ENCODE measurements around the gene RASGRP2.
A peak's percentile ranks its signal among the peaks of the same experiment; 100 is the strongest.

RASGRP2 gene

DNA sequence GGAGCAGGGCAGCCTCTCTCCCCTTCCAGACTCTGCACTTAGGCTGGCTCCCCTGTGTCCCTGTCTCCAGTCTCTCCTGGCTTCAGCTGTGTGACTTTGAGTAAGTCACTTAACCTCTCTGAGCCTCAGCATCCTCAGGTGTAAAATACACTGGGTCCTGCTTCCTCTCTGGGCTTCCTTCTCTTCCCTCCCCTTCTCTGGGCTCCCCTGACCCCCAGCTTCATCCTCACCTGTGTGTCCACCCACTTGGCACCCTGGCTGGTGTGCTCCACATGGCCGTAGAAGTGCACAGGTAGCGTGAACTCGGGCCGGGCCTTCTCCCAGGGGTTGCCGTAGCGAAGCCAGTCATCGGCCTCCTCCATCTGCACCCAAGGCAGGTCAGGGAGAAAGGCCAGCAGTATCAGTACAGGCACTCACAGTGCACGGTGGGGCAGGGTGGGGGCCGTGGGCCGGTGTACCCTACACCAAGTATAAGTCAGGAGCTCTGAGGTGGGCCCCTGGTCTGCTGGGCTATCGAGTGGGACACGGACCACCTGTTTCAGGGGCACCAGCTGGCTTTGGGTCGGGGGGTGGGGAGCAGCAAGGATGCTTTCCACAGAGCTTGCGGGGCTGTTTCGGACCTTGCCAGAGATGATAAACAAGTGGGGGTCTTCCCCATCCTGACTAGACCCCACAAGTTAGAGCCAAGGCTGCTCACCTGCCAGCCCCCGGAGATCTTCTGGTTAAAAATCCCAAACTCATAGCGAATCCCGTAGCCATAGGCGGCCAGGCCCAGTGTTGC is 13.8 kb upstream of the RASGRP2 start:
- no peak for DNase-seq (ENCODE audit: extremely low read depth in 1 of 2, low read depth in 1 of 2)

GRCh38 chr11:64755681-64756361 is 11.9 kb upstream of the RASGRP2 start:
- no peak for DNase-seq (ENCODE audit: extremely low read depth in 1 of 2, low read depth in 1 of 2)

GRCh38 chr11:64754919-64755662 is 11.1 kb upstream of the RASGRP2 start:
- no peak for DNase-seq (ENCODE audit: extremely low read depth in 1 of 2, low read depth in 1 of 2)

- no peak for DNase-seq (ENCODE audit: extremely low read depth in 1 of 2, low read depth in 1 of 2)
Measured at GRCh38 chr11:64754124-64754918, 10.4 kb upstream of the RASGRP2 start.

DNA sequence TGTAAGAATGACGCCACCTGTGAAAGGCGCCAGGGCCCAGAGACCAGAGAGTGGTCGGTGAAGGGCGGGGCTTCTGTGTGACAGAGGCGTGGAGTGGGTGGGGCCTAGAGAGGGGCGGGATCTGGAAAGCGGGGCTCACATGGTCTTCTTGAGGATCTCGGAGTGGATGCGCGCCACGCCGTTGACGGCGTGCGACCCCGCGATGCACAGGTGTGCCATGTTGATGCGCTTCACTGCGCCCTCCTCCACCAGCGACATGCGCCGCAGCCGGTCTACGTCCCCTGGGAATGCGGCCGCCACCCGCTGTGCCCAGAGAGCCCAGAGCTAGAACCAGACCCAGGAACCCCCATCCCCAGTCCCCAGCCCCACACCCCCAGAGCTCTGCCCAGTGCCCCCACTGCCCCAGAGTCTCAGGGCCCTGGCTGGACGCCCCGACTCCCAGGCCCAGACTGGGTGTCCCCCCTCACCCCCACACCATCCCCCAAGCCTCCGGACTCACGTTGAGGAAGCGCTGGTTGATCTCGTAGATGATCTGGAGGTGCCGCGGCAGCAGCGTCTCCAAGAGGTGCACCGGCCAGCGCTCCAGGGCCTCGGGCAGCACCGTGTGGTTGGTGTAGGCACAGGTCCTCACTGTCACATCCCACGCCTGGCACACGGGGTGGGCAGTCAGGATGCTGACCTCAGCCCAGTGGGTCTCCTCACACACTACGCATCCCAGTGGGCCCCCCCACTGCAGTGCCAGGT is 9.6 kb upstream of the RASGRP2 start:
- no peak for DNase-seq (ENCODE audit: extremely low read depth in 1 of 2, low read depth in 1 of 2)

DNA sequence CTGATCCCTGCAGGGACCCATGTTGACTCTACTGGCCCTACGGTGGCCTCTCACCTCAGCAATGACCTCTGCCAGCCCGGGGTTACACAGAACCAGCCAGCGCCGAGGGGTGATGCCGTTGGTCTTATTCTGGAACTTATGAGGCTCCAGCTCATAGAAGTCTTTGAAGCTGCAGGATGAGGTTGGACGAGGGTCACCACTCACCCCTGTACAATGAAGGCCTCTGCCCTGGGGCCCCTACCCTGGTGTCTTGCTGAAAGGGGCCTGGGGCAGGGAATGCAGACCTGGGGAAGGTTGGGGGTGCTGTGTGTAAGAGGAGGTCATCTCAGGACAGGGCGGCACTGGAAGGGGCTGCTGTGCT is 9.1 kb upstream of the RASGRP2 start:
- no peak for DNase-seq (ENCODE audit: extremely low read depth in 1 of 2, low read depth in 1 of 2)

GRCh38 chr11:64752175-64752970 is 8.4 kb upstream of the RASGRP2 start:
- DNase-seq (ENCODE audit: extremely low read depth in 1 of 2, low read depth in 1 of 2) = no peak

DNA sequence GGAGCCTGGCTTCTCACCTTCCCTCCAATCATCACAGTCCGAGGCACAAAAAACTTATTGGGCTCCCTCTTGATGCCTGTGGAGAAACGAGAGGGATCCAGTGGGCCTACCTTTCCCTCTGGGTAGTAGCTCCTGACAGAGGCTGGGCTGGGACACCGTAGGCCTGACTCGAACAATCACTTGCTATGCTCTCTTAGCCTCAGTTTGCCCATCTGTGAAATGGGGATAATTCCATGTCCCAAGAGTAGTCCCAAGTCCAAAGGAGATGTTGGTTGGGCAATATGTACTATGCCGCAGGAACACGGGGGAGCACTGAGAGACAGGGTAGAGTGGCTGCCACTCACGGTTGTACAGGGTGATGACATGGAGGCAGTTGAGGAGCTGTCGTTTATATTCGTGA is 7.6 kb upstream of the RASGRP2 start:
- DNase-seq (ENCODE audit: extremely low read depth in 1 of 2, low read depth in 1 of 2) = no peak

DNA sequence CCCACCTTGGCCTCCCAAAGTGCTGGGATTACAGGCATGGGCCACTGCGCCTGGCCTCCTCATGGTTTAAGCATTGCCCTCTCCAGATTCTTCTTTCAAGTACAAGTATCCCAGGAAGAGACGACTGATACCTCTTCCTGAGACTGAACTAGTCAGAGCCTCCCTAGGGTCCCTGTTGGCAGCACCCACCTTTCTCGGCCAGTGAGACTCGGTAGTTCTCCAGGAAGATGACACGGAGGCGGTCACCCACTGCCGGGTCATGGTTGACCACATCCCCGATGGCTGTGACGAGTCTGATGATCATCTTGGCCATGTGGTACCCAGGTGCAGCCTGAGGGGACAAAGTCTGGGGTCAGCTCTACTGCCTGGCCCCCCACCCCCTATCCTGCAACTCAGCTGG is 7.2 kb upstream of the RASGRP2 start:
- DNase-seq (ENCODE audit: extremely low read depth in 1 of 2, low read depth in 1 of 2) = no peak

GRCh38 chr11:64750361-64751054 is 6.6 kb upstream of the RASGRP2 start:
- no peak for DNase-seq (ENCODE audit: extremely low read depth in 1 of 2, low read depth in 1 of 2)

DNA sequence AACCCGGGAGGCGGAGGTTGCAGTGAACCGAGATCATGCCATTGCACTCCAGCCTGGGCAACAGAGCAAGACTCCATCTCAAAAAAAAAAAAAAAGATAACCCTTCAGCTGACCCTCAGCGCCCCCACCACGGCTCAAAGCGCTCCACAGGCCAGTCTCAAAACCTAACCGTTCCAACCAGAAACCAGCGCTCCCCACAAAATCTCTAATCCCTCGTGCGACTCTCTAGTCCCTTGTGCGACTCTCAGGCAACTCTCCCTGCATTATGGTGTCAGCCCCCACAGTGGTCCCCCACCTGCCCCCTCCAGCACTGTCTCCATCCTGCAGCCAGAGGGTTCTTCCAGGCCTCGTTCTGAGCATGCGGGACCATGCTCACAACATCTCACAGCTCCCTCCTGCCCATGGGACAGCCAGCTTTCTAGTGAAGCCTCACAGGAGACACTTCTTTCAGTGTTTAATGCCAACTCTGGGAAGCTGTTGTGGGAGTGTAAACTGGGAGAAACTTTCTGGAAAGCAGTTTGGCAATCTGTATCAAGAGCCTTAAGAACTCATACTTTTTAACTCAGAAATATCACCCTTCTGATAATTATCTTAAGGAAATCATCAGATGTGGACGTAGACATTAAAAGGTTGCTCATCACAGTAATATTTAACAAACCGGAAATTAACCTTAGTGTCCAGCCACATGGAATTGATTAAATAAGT is 4.2 kb upstream of the RASGRP2 start:
- no peak for DNase-seq (ENCODE audit: extremely low read depth in 1 of 2, low read depth in 1 of 2)

- DNase-seq (ENCODE audit: extremely low read depth in 1 of 2, low read depth in 1 of 2) = no peak
Measured at GRCh38 chr11:64746486-64746885, 2.5 kb upstream of the RASGRP2 start.

DNA sequence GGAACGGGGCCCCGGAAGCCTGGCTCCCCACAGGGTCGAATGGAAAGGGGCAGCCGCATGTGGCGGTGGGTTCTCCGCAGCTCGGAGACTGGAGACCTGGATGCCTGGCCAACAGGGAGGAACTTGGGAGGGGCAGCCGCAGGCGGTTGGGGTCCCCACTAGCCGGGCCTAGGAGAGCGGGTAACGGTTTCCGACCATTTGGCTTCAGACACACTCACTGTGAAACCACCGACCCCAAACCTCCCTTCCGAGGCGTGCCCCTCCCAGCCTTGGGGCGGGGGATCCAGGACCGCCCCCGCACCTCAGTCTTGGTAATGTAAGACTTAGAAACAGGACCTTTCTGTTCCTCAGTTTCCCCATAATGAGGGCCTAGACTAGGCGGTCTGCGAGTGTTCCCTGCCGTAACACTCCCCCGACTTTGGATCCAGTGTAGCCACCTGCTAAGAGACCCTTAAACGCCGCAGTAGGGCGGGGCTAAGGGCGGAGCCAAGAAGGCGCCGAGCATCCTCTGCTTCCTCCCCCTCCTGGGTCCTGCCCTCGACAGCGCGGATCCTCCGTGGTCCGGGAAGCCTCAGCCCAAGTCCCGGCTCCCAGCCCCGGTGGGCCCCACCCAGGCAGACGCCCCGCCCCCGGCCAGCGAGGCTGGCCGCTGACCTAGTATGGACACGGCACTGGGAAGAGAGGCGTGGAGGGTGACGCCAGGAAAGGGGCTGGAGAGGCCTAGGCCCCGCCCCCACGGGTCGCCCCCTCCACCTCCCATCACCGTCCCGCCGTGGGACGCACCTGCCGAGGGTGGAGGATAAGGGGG is 1.8 kb upstream of the RASGRP2 start:
- peak in 1 of 2 donors; percentile 68 for DNase-seq (ENCODE audit: extremely low read depth in 1 of 2, low read depth in 1 of 2)

- DNase-seq (ENCODE audit: extremely low read depth in 1 of 2, low read depth in 1 of 2) = peak in 1 of 2 donors; percentile 71
Measured at GRCh38 chr11:64745189-64745520, 1.2 kb upstream of the RASGRP2 start.

DNA sequence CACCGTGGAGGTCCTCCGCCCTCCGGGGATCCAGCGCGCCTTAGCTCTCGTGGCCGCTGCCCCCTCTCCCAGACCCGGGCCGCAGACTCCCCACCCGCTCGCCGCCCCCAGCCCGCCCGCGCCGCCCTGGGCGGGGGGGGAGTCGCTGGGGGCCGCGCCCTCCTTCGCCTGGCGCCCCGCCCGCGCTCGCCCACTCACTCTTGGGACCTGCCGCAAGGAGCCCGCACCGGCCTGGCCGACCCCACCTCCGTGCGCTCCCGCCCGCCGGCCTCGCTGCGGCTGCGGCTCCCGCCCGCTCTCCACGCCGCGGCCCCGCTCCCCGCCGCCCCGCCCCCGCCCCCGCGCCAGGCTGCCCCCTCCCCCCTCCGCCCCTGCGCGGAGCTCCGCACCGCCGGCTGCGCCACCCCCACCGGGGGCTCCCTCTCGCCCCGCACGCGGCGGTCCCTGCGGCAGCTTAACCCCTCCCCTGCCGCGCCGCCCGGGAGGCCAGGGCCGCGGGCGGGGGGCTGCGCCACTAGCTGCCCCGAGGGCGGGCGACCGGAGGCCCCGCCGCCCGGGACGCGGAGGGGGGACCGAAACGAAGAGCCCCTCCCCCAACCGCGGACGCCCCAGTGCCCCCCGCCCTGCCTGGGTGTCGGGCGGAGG is 724 bp upstream of the RASGRP2 start:
- DNase-seq (ENCODE audit: extremely low read depth in 1 of 2, low read depth in 1 of 2) = peak in 1 of 2 donors; percentile 40

DNA sequence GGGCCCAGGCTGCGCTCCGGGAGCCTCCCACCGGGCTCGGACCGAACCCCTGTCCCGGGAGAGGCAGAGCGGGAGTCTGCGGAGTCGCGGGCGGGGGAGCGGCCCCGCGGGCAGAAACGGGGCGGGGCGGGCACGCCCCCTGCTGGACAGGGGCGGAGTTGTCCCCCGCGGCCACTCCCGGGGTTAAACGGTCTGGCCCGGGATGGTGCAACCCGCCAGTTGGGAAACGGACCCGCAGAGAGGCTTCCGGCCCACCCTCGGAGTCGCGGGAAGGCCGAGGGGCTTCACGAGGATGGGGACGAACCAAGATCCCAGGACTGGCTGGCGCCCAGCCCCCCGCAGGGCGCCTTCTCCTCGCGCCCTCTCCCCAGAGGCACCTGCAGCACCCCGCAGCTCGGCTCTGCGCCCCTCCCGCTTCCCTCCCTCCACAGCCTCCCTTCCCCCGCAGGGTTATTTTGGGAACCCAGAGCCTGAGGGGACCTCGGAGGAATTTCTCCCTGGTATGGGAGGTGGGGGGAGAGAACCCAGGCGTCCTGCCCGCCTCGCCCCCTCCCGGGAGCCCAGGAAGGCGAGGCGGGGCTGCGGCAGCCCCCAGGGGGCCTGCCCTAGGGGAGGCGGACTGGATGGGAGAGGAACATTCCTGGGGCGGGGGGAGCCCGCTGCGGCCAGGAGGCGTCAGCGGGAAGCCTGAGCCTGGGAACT is 902 bp downstream of the RASGRP2 start:
- peak in 1 of 2 donors; percentile 70 for DNase-seq (ENCODE audit: extremely low read depth in 1 of 2, low read depth in 1 of 2)

Measured in activated CD8-positive, alpha-beta memory T cell treated with anti-CD3 and anti-CD28 coated beads for 1 hour (primary cell).